Measurements from ENCODE around the gene TPPP.
A peak's percentile ranks its signal among the peaks of the same experiment; 100 is the strongest.
"Not testable (repeated sequence)": the region's sequence is repeated elsewhere in the genome, so short reads cannot be mapped to it uniquely, and the experiment has no call there.

TPPP gene

DNA sequence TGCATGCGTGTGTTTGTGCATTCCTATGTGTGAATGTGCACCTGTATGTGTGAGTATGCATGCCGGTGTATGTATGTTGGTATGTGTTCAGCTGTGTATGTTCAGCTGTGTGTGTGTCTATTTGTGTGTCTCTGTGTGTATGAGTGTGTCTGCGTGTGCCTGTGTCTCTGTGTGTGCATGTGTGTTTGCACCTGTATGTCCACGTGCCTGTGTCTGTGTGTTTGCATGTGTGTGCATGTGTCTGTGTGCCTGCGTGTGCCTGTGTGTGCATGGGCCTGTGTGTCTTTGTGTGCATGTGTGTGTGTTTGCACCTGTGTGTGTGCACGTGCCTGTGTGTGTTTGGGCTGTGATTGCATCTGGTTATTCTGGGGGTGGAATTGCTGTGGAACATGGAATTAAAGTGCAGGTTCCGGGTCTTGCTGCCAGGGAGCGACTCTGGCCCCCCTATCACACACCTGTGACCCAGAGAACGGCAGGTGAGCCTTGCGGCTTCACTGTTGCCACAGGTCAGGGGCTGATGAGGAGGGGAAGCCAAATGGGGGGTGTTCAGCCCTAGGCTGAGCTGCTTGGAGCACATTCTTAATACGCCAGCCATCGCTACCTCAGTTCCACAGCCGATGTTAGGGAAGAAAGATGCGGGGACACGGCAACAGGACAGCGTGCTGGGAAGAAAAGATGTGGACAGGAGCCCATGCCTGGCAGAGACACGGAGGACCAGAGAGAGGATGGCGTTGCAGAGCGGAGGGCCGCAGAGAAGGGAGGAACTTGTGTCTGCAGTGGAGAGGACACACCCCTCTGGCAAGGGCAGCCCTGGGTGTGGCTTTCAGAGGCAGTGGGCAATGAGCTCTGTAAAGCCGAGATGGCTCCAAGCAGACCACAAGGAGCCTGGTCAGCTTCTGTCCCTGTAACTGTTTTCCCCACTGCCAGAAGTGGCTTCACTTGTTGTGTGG lies 3.9 kb upstream of the TPPP start:
- not testable (repeated sequence) for H3K4me3 ChIP-seq (ENCODE audit: low read depth, low read length); DNase-seq (ENCODE audit: low read depth)

DNA sequence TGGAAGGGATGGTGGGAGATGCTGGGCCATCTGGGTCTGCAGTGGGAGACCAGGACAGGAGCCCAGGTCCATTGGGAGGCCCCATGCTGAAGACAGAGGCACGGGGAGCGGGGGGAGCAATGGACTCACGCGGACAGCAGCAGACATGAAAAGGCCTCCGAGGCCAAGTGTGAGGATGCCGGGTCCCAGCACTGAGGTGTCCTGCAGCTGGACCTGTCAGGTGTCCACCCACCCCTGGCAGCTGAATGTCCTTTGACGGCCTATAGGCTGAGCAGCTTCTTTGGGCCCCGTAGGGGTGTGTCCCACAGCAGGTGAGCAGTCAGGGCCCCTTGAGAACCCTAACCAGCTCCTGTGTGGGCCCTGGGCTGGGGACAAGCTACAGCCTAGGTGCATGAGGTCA lies 3.0 kb upstream of the TPPP start:
- DNase-seq (ENCODE audit: low read depth); H3K4me3 ChIP-seq (ENCODE audit: low read depth, low read length): not testable (repeated sequence)

DNA sequence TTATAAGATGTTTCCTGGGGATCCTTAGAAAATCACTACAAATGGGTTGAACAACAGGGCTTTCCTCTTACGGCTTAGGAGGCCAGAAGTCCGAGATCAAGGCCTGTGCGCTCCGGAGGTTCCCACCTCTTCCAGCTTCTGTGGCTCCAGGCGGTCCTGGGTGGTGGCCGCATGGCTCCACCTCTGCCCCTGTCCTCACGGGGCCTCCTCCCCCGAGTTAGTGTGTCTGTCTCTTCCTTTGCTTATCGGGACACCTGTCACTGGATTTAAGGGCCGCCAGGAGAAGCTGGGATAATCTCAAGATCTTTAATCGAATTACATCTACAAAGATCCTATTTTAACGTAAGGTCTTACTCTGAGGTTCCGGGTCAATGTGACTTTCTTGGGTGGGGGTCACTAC lies 2.3 kb upstream of the TPPP start:
- not testable (repeated sequence) for DNase-seq (ENCODE audit: low read depth); H3K4me3 ChIP-seq (ENCODE audit: low read depth, low read length)

DNA sequence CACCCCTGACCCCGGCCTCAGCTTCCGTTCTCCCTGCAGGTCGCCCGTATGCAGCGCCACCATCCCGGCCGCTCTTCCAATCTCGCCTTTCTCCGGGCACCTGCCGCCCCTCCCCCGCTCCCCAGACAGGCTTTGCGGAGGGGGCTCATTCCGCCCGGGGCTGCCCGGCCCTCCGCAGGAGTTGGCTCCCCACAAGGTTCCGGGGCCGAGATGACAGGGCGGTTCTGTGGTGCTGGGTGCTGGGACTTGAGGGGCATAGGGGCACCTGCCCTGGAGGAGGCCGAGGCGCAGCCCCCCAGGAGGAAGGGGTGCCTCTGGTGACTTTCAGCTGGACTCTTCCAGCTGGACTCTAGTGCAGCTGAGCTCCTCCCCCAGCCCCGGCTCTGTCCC lies 885 bp upstream of the TPPP start:
- peak overlapping the region; percentile 53 for H3K4me3 ChIP-seq (ENCODE audit: low read depth, low read length)
- DNase-seq (ENCODE audit: low read depth): not testable (repeated sequence)

DNA sequence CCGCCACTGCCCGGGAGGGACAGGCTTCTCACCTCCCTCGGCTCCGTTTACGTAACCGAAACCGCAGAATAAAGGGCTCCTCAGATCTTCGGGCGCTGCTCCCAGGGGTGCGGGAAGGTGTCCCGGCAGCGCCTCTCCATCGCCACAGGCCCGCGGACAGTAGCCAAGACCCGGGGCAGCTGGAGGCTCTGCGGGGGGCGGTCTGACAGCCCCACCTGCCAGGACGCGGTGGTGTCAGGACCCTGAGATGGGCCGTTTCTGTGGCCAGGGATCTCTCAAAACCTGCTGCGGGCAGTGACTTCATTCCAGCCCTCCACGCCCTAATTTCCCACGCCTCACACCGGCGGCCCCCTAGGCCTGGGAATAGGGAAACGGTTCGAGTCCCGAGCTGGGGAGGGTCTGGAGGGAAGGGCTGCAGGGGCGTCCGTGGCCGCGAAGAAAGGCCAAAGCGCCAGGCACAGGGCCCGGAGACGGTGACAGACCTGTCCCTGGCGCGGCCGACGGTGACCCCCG lies 567 bp downstream of the TPPP start:
- H3K4me3 ChIP-seq (ENCODE audit: low read depth, low read length): peak overlapping the region; percentile 50

DNA sequence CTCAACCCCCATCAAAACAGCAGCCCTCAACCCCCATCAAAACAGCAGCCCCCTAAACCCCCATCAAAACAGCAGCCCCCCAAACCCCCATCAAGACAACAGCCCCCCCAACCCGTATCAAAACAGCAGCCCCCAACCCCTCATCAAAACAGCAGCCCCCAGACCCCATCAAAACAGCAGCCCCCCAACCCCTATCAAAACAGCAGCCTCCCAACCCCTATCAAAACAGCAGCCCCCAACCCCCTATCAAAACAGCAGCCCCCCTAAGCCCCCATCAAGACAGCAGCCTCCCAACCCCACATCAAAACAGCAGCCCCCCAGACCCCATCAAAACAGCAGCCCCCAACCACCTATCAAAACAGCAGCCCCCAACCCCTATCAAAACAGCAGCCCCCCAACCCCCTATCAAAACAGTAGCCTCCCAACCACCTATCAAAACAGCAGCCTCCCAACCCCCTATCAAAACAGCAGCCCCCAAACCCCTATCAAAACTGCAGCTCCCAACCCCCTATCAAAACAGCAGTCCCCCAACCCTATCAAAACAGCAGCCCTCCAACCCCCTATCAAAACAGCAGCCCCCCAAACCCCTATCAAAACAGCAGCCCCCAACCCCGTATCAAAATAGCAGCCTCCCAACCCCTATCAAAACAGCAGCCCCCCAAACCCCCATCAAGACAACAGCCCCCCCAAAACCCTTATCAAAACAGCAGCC lies 1.2 kb downstream of the TPPP start:
- DNase-seq (ENCODE audit: low read depth): no peak
- H3K4me3 ChIP-seq (ENCODE audit: low read depth, low read length): peak overlapping the region; percentile 50
- TF ChIP-seq, protein P1, sequence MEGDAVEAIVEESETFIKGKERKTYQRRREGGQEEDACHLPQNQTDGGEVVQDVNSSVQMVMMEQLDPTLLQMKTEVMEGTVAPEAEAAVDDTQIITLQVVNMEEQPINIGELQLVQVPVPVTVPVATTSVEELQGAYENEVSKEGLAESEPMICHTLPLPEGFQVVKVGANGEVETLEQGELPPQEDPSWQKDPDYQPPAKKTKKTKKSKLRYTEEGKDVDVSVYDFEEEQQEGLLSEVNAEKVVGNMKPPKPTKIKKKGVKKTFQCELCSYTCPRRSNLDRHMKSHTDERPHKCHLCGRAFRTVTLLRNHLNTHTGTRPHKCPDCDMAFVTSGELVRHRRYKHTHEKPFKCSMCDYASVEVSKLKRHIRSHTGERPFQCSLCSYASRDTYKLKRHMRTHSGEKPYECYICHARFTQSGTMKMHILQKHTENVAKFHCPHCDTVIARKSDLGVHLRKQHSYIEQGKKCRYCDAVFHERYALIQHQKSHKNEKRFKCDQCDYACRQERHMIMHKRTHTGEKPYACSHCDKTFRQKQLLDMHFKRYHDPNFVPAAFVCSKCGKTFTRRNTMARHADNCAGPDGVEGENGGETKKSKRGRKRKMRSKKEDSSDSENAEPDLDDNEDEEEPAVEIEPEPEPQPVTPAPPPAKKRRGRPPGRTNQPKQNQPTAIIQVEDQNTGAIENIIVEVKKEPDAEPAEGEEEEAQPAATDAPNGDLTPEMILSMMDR (IDR thresholded peaks at IDR 0.05; ENCODE audit: control insufficient read depth, extremely low read depth, insufficient read depth): no peak

More for the DNA sequence above, 567 bp downstream of the TPPP start:
- DNase-seq (ENCODE audit: low read depth): not testable (repeated sequence)

DNA sequence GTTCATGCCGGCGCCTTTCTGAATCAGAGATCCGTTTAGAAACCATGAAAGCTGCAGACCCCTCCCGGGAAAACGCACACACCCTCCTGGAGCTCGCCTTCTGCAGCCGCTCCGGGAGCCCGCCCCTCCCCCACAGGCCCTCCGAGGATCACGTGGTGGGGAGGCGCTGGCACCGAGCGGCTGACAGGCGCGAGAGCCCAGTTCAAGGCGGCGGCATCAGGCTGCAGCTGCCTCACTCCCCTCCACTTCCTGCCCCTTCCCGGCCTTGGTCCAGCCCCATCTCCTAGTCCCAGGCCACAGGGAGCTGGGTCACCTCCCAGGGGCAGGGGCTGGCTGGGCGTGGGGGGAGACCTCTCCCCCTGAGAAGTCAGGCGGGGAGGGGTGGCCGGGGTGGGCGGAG lies 2.1 kb downstream of the TPPP start:
- not testable (repeated sequence) for DNase-seq (ENCODE audit: low read depth); H3K4me3 ChIP-seq (ENCODE audit: low read depth, low read length)

DNA sequence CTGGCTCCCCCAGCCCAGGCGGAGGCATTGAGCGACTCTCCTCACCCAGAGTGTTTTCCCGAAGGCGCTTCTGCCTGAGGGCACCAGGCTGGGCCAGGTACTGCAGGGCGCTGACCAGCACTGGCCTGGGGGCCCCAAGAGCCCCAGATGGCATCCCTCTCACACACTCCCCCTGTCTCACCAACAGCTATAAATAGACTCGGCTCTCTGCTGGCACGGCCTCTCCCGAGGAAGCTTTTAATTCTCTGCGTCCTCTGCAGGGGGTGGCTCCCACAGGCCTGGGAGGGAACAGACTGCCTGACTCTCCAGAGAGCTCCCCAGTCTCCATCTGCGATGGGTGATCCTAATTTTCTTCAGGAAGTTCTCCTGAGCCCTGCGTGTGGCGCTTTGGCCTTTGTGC lies 2.9 kb downstream of the TPPP start:
- not testable (repeated sequence) for DNase-seq (ENCODE audit: low read depth); H3K4me3 ChIP-seq (ENCODE audit: low read depth, low read length)

DNA sequence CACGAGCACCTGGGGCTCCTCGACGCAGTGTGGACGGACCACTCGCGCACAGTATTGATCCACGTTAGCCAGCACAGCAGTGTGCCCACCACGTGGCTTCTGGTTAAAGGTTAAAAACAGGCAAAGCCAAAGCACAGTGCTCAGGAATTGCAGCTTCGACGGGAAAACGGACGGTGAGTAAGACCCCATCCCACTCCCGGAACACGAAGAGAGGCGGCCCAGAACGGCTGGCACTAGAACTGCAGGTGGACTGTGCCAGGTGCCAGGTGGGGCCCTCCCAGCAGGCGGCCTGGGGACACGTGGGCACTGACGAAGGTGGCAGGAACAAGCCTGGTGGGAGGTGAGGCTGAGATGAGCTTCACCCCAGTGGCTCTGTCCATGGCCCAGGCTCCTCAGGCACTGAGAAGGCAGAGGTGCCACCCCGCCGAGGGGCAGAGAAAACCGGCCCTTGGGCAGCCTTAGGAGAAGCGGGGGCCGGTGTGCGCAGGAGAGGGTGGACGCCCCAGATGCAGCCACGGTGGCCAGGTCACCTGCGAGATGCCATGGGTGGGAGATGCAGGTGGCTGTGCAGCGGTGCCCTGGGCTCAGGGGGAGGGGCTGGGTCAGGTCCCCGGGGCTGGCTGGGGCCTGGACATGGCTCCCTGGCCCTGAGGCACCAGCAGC lies 4.7 kb downstream of the TPPP start:
- H3K4me3 ChIP-seq (ENCODE audit: low read depth, low read length); DNase-seq (ENCODE audit: low read depth): not testable (repeated sequence)

DNA sequence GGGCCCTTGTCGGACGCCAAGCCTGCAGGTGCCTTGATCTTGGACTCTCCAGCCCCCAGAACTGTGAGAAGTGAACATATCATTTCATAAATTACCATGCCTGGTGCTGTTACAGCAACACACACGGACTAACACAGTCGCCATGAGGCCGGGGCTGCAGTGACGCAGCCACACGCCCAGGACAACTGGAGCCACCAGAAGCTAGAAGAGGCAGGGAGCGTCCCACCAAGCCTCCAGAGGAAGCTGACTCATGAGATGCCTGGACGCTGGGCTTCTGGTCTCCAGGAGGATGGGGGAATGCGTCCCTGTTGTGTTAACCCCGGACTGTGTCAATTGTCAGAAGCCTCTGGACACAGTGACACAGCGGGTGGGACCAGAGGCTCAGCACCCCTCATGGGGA lies 6.2 kb downstream of the TPPP start:
- DNase-seq (ENCODE audit: low read depth); H3K4me3 ChIP-seq (ENCODE audit: low read depth, low read length): not testable (repeated sequence)

DNA sequence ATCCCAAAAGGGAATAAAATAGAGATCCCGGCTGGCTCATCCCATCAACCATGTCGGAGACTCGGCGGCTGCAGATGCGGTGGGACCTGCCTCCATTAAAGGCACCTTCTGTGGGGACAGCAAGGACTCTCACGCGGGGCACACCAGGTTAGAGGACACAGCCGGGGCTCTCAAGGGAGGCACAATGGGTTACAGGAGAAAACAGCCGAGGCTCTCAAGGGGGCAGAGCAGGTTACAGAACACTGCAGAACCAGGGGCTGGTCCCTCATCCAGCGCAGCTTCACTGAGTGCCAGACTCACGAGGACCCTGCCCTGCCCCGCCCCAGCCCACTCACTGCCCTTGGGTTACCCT lies 7.0 kb downstream of the TPPP start:
- DNase-seq (ENCODE audit: low read depth); H3K4me3 ChIP-seq (ENCODE audit: low read depth, low read length): not testable (repeated sequence)

DNA sequence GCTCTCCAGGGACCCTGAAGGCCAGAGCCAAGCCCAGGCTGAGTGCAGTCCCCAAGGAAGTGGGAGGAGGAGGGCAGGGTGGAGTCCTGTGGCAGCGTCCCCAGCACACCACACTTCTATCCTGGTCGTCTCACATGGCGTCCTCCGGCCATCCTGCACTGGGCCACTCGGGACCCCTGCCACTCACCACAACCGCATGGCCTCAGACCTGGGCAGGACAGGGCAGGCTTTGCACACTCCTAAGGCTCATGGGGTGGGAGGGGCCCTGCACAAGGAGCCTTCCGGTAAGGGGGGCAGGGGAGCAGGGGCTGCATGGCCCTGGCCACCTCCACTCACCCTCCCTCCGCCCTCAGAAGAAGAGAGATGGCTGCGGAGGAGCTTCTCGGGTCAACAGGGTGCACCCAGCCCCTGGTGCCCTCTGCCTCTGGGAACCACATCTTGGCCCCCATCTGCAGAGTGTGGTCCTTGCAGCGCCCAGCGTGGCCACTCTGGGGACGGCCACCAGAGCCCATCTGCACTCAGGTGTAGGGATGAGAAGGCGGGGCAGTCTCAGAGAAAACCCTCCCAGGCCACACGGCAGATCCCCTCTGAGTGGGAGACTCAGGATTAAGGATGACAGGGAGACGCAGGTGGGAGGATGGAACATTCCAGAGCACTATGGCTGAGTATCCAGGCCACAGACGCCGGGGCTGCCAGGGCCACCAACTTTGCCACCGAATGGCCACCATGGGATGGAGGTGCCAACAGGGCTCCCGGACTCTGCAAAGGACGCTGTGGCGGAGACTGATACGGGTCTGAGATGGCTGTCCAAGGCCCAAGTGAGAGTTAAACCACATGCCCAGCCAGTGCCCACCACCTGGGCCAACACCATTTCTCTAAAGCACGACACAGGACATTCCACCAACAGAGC lies 7.6 kb downstream of the TPPP start:
- DNase-seq (ENCODE audit: low read depth): no peak
- TF ChIP-seq, protein P1 (IDR thresholded peaks at IDR 0.05; ENCODE audit: control insufficient read depth, extremely low read depth, insufficient read depth): no peak
- no peak overlapping the region for H3K4me3 ChIP-seq (ENCODE audit: low read depth, low read length)
